B cell (primary cell): ENCODE measurements around the gene IL23A. TPM values are rescaled to one million over a fixed set of nuclear protein-coding genes. Genes with fewer than 3 reads are reported as not detected.

Source experiments
- ATAC-seq: fragments of 200-7000 bp; cut with Tn5 transposase; one replicate; pipeline ENCODE4 v1.10.0; 2021; ENCODE audit warnings: low read depth, mild to moderate bottlenecking, moderate number of reproducible peaks, moderate library complexity
- CTCF ChIA-PET: fragments of 350-600 bp; sonication (Branson Sonifier 250); formaldehyde crosslinking; loops from one replicate; lab custom pipeline; 2021; ENCODE audit warnings: antibody characterized with exemption, inconsistent platforms; lab: Charles Lee
- POLR2A ChIA-PET: fragments of 350-600 bp; sonication (Branson Sonifier 250); formaldehyde crosslinking; loops from one replicate; lab custom pipeline; 2021; ENCODE audit warnings: antibody characterized with exemption; lab: Charles Lee
- DNase-seq: peaks from one replicate; pipeline ENCODE4 v3.0.0; 2013
- H2AFZ ChIP-seq: 2 replicates; pipeline ENCODE4 v1.6.1; 2012; ENCODE audit warnings: mild to moderate bottlenecking, low read depth, low read length; ENCODE audit not compliant: insufficient read depth, poor library complexity, severe bottlenecking
- H3K27ac ChIP-seq, 2 donors: 1 replicate in 1 of 2; 2 replicates in 1 of 2; pipeline ENCODE4 v1.5.1; 2012 to 2013; ENCODE audit warnings: low read length in 2 of 2, mild to moderate bottlenecking in 2 of 2, moderate library complexity in 1 of 2
- H3K27me3 ChIP-seq, 4 experiments: fragments of 200-600 bp in 1 of 4; sonication (generic) in 1 of 4; replicated peaks in 1 of 4; 1 replicate in 2 of 4; 2 replicates in 2 of 4; pipeline versions ENCODE4 v1.6.1 to v1.7.0; 2013 to 2016; ENCODE audit warnings: low read length in 3 of 4, mild to moderate bottlenecking in 2 of 4, mixed read lengths in 1 of 4, moderate library complexity in 1 of 4; ENCODE audit not compliant: insufficient read depth in 4 of 4, control insufficient read depth in 3 of 4; ENCODE audit errors: control extremely low read depth in 1 of 4
- H3K36me3 ChIP-seq, 2 experiments: replicated peaks in 1 of 2; 1 replicate in 1 of 2; 2 replicates in 1 of 2; pipeline versions ENCODE4 v1.6.1 to v1.7.1; 2013; ENCODE audit warnings: low read length in 1 of 2; ENCODE audit not compliant: insufficient read depth in 2 of 2, control insufficient read depth in 1 of 2; ENCODE audit errors: control extremely low read depth in 1 of 2, extremely low read depth in 1 of 2
- H3K4me1 ChIP-seq, 2 donors: fragments of 200-600 bp in 1 of 2; sonication (generic) in 1 of 2; 1 replicate in 1 of 2; 2 replicates in 1 of 2; pipeline versions ENCODE4 v1.5.1 to v1.6.1; 2013 to 2017; ENCODE audit warnings: low read length in 2 of 2; ENCODE audit not compliant: control insufficient read depth in 2 of 2, insufficient read depth in 2 of 2
- H3K4me2 ChIP-seq: replicated peaks from 2 replicates; pipeline ENCODE3; 2012; ENCODE audit warnings: mild to moderate bottlenecking, low read depth, low read length; ENCODE audit not compliant: poor library complexity, severe bottlenecking
- H3K4me3 ChIP-seq, 5 experiments: fragments of 200-600 bp in 1 of 5; sonication (generic) in 1 of 5; 1 replicate in 3 of 5; 2 replicates in 2 of 5; pipeline versions ENCODE4 v1.5.1 to v1.7.0; 2011 to 2016; ENCODE audit warnings: low read length in 4 of 5, mild to moderate bottlenecking in 4 of 5, low read depth in 2 of 5, control low read depth in 1 of 5, moderate library complexity in 1 of 5; ENCODE audit not compliant: insufficient read depth in 1 of 5; ENCODE audit errors: control extremely low read depth in 1 of 5, extremely low read depth in 1 of 5
- H3K79me2 ChIP-seq: fragments of 200-600 bp; sonication (generic); one replicate; pipeline ENCODE4 v1.6.0; 2016; ENCODE audit warnings: low read length; ENCODE audit not compliant: control insufficient read depth, insufficient read depth
- H3K9ac ChIP-seq: fragments of 200-600 bp; sonication (generic); 2 replicates; pipeline ENCODE4 v1.6.1; 2017; ENCODE audit warnings: mild to moderate bottlenecking, low read length, moderate library complexity
- H3K9me3 ChIP-seq, 3 donors: one replicate each; pipeline versions ENCODE4 v1.6.1 to v1.7.1; 2013; ENCODE audit warnings: low read length in 2 of 3; ENCODE audit not compliant: control insufficient read depth in 2 of 3, insufficient read depth in 1 of 3; ENCODE audit errors: control extremely low read depth in 1 of 3
- H4K20me1 ChIP-seq: 2 replicates; pipeline ENCODE4 v1.6.0; 2012; ENCODE audit warnings: mild to moderate bottlenecking, low read length; ENCODE audit not compliant: insufficient read depth, control insufficient read depth, poor library complexity, severe bottlenecking
- H3K27ac Mint-ChIP-seq: one replicate; pipeline ENCODE4 v1.8.0; 2021; ENCODE audit warnings: mixed read lengths
- H3K27me3 Mint-ChIP-seq: one replicate; pipeline ENCODE4 v1.8.0; 2021; ENCODE audit warnings: mixed read lengths
- H3K4me1 Mint-ChIP-seq: one replicate; pipeline ENCODE4 v1.8.0; 2021; ENCODE audit warnings: mixed read lengths
- H3K4me3 Mint-ChIP-seq: one replicate; pipeline ENCODE4 v1.8.0; 2021; ENCODE audit warnings: mixed read lengths
- H3K9me3 Mint-ChIP-seq: one replicate; pipeline ENCODE4 v1.8.0; 2022; ENCODE audit warnings: mixed read lengths; ENCODE audit not compliant: insufficient read depth
- CTCF ChIP-seq: fragments of 200-600 bp; IDR thresholded peaks from one replicate; pipeline ENCODE4 v1.8.0; 2022; ENCODE audit warnings: antibody characterized with exemption, mild to moderate bottlenecking
- EZH2 ChIP-seq: IDR thresholded peaks from 2 replicates; pipeline ENCODE4 v1.6.1; 2012; ENCODE audit warnings: borderline replicate concordance, low read depth, mild to moderate bottlenecking, moderate library complexity, low read length; ENCODE audit not compliant: insufficient read depth, poor library complexity, severe bottlenecking
- WGBS: methylation state at CpG from one replicate; pipeline ENCODE4 v1.1.5; 2013; ENCODE audit warnings: missing lambda C conversion rate; ENCODE audit not compliant: insufficient coverage; 5-methylcytosine and 5-hydroxymethylcytosine counted together
- intact Hi-C: fragments of 100-400 bp; cut with micrococcal nuclease; formaldehyde crosslinking; loops from one replicate; pipeline ENCODE4 v1.10.0; 2022
- polyA plus RNA-seq: library from polyadenylated mRNA; depleted of rRNA; stranded (reverse); fragments of >200 nt; gene quantifications from 2 replicates; pipeline ENCODE4 v1.2.3, GENCODE V29; 2012
- total RNA-seq, 2 donors: library from RNA; stranded (reverse); fragments of 120-200 nt in 1 of 2; gene quantifications; 1 replicate in 1 of 2; 2 replicates in 1 of 2; pipeline versions ENCODE4 v1.2.3 to v1.2.4, GENCODE V29; 2013 to 2022

The IL23A gene
- total and polyA plus RNA-seq, 2 donors (not counting 1 experiment from before 2014, with no cell fraction given), result 20.5 to 32.6 TPM

- Mint-ChIP-seq H3K27ac (no peak overlapping the region), H3K4me3 (no peak overlapping the region), H3K9me3 (no peaks in the 10 kb centered on the region), H3K4me1 (no peaks in the 10 kb centered on the region), H3K27me3 (no peaks in the 10 kb centered on the region)
- TF ChIP-seq EZH2, result no peak
- TF ChIP-seq CTCF, result no peak
- ATAC-seq (no peak), DNase-seq (no peak)
- peaks cover 0 to under 1% (median 0%) of the 10 kb centered on the region in 3 donors for H3K9me3 ChIP-seq
- no peak overlapping the region for H3K9ac ChIP-seq
- H3K4me2 ChIP-seq, result no peak overlapping the region
- no peaks in the 10 kb centered on the region for H3K4me1 ChIP-seq
- peaks cover 0 to 3% (median 0%) of the 10 kb centered on the region in 4 experiments for H3K27me3 ChIP-seq
- 88% methylated on average over 3 of the region's 7 CpGs for WGBS
- no peaks in the 10 kb centered on the region for H4K20me1 ChIP-seq
- no peaks in the 10 kb centered on the region for H3K36me3 ChIP-seq
- no peak overlapping the region for H2AFZ ChIP-seq
- no peaks in the 10 kb centered on the region for H3K79me2 ChIP-seq
- ChIA-PET CTCF (no interaction called here), POLR2A (no interaction called here)
- H3K27ac ChIP-seq, result no peak overlapping the region
- intact Hi-C loops, result no loop called here
- H3K4me3 ChIP-seq, result no peak overlapping the region
These were observed 48.6 kb downstream of the IL23A start for GRCh38 chr12:56387152-56387736.

GRCh38 chr12:56389412-56389811, 50.7 kb downstream of the IL23A start:
- Histone ChIP-seq H3K36me3 (no peaks in the 10 kb centered on the region), H3K27ac (no peak overlapping the region), H2AFZ (no peak overlapping the region), H3K4me3 (no peak overlapping the region), H3K4me2 (no peak overlapping the region), H3K4me1 (no peaks in the 10 kb centered on the region), H4K20me1 (no peaks in the 10 kb centered on the region), H3K27me3 (no peaks in the 10 kb centered on the region), H3K9me3 (peaks cover 0 to 5% (median 3%) of the 10 kb centered on the region in 3 donors), H3K9ac (no peak overlapping the region), H3K79me2 (no peaks in the 10 kb centered on the region)
- POLR2A ChIA-PET, result interaction anchor here (0.6 to 1.0 kb wide), 2 partner anchors 73 to 154 kb away, joined by 3 to 5 read pairs; partner anchors contain the start of gene CNPY2
- Mint-ChIP-seq H3K4me3 (no peak overlapping the region), H3K9me3 (no peaks in the 10 kb centered on the region), H3K4me1 (peaks cover 4% of the 10 kb centered on the region), H3K27ac (no peak overlapping the region), H3K27me3 (no peaks in the 10 kb centered on the region)
- 88% methylated on average over 3 of the region's 5 CpGs for WGBS
- ATAC-seq (no peak), DNase-seq (no peak)
- no peak for TF ChIP-seq EZH2
- TF ChIP-seq CTCF, result no peak
- CTCF ChIA-PET, result no interaction called here
- intact Hi-C loops, result no loop called here
